GM12874 (cell line): ENCODE data around the gene FBLN1.

Experiments used
- TF ChIP-seq, protein P1 (sequence below): IDR thresholded peaks from 2 replicates; pipeline ENCODE4 v1.5.1; 2011; ENCODE audit warnings: low read depth, mild to moderate bottlenecking, control low read depth, low read length, moderate library complexity; ENCODE audit not compliant: insufficient read depth

Gene FBLN1

DNA sequence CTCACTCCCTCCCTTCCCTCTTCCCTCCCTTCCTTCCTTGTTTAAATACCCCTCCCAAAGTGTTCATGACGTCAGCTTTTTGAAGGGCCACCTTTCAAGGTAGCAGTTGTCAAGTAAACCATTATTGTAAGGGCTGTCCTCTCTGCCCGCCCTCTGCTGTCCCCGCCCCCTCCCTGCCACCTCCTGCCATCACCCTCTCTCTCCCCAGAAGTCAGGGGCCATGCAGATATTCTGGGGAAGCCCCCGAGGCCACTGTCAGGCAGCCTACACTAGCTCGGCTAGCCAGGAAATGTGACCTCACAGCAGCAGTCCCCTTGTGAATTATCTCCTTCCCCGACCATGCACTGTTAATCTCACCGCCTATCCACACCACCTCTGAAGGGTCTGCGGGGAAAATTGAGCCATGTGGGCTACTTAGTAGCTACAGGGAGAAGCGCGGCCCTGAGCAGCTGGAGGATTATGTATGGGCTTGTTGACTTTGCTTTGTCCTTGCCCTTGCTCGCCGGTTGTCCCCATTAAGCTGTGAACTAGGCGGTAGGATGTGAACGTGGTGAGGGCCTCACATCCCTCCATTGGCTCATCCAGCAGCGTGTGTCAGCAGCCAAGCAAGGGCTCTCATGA lies 126.9 kb downstream of the FBLN1 start:
- TF ChIP-seq, protein P1, sequence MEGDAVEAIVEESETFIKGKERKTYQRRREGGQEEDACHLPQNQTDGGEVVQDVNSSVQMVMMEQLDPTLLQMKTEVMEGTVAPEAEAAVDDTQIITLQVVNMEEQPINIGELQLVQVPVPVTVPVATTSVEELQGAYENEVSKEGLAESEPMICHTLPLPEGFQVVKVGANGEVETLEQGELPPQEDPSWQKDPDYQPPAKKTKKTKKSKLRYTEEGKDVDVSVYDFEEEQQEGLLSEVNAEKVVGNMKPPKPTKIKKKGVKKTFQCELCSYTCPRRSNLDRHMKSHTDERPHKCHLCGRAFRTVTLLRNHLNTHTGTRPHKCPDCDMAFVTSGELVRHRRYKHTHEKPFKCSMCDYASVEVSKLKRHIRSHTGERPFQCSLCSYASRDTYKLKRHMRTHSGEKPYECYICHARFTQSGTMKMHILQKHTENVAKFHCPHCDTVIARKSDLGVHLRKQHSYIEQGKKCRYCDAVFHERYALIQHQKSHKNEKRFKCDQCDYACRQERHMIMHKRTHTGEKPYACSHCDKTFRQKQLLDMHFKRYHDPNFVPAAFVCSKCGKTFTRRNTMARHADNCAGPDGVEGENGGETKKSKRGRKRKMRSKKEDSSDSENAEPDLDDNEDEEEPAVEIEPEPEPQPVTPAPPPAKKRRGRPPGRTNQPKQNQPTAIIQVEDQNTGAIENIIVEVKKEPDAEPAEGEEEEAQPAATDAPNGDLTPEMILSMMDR = no peak

DNA sequence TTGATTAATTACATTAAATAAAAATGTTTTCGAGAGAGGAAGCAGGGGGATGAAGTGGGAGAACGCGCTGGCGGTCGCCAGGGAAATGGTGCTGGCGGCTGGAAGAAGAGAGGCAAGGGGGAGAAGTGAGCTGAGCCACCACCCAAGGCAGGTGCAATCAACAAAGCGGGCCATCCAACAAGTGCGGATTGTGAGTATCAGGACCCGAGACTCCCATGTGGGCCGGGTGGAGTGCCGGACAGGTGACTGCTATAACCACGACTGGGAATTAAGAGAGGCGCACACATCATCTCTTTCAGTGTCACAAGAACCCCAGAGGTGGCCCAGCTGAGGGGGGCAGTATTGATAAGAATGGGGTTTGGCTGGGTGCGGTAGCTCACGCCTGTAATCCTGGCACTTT lies 127.8 kb downstream of the FBLN1 start:
- TF ChIP-seq, protein P1 = no peak

DNA sequence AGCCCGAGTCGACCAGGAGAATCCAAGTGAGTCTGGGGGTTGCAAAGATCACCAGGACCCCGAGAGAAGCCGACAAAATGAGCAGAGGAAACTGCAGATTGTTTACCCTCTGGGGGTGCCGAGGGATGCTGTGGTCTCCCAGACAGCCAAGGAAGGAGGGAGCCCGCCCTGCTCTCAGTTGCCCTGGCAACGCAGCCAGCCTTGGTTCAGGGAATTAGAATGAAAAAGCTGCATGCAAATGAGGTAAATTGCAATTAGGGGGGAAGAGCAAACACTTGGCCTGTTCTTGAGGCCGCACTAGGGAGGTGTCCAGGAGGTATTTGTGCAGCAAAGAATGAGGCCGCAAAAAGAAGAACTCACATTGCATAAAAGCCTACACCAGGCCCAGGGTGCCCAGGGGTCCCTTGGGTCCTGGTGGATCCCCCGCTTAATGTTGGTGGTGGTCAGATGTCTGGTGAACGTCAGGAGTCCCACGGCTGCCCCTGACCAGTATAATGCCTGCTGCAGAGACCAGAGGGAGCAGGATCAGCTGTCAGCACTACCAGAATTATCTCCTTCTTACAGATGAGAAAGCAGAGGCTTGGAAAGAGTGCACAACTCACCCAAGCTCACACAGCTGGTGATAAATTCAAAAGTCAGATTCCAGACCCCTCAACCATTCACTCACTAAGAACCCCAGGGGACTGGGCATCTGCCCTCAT lies 128.6 kb downstream of the FBLN1 start:
- TF ChIP-seq, protein P1 = no peak

DNA sequence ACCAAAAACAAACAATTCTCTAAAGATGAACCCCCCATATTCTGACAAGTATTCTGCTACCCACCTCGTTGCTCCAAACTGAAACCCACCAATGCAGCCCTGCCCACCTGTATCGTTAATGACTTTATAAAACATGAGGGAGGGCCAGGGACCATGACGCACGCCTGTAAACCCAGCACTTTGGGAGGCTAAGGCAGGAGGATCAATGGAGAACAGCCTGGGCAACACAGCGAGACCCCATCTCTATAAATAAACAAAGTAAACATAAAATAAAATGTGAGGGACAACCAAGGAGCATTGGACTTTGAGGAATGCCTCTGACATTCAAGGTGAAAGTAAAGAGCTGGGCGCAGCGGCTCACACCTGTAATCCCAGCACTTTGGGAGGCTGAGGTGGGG lies 129.2 kb downstream of the FBLN1 start:
- TF ChIP-seq, protein P1 = no peak

DNA sequence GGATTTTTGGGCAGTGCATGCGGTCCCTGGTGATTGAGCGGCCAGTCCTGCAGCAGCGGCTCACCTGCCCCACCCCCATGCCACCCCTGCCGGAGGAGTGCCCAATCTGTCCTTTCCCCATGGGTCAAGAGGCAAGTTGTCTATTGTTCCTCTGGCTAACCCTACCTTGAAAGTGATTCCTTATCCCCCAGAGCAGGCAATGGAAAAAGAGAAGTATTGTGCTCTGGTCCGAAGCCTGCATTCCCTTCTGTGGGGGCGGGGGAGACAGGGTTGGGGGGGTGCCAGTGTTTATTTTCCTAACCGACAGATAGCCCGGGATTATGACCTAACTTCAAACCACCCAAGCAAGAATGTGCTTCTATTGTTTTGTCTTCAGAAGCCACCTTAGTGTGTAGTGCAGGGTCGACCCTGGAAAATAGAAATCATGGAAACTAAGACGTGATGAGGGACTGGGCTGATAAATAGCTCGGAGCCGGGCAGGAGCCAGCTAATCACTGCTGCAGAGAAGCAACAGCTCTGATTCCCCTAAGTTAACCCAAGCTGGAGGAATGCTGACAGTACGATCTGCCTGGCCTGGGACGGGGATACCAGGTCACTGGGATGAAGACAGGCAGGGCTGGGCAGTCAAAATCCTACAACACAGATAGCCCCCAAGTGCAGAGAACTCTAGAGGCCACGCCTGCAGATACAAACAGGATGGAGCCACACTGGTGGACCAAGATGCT lies 130.3 kb downstream of the FBLN1 start:
- TF ChIP-seq, protein P1 = no peak

DNA sequence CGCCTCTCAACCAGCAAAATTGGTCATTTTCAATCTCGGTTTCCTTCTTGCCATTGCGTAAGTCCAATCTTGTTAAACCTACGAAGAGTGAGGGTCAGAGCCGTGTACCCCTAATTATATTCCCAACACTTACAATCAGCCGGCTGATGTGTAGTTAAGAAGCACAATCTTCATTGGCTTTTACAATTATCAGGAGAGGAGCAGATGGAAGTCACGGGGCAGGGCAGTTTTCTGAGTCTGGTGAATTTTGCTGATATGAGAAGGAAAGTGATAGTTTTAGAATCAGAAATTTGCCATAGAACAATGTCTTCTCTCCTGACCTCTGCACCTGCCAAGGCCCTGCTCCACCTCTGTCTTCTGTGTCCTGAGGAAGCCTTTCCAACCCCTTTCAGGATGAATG lies 134.0 kb downstream of the FBLN1 start:
- TF ChIP-seq, protein P1 = no peak

DNA sequence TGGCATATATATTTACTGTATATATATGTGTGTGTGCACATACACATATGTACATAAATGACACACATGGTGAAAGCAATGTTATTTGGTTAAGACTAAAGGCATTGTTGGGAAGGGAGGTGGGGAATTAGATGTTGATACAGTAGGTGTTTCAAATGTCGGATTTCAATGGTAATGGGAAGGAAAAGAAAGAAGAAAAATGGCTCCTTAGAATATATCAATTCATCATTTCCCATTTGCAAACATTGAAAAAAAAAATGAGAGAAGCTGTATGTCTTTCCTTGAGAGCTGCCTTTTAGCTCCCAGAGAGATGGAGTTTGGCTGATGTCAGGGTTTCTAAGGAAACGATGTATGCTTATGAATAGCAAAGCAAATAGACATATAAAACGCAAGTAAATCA lies 135.5 kb downstream of the FBLN1 start:
- TF ChIP-seq, protein P1 = no peak
